Kidney glomerular epithelial cell (primary cell): ENCODE measurements around the gene MXD1.

Experiments
- DNase-seq: peaks from one replicate; lab custom pipeline; 2025; lab: John Stamatoyannopoulos, UW

MXD1 gene

DNA sequence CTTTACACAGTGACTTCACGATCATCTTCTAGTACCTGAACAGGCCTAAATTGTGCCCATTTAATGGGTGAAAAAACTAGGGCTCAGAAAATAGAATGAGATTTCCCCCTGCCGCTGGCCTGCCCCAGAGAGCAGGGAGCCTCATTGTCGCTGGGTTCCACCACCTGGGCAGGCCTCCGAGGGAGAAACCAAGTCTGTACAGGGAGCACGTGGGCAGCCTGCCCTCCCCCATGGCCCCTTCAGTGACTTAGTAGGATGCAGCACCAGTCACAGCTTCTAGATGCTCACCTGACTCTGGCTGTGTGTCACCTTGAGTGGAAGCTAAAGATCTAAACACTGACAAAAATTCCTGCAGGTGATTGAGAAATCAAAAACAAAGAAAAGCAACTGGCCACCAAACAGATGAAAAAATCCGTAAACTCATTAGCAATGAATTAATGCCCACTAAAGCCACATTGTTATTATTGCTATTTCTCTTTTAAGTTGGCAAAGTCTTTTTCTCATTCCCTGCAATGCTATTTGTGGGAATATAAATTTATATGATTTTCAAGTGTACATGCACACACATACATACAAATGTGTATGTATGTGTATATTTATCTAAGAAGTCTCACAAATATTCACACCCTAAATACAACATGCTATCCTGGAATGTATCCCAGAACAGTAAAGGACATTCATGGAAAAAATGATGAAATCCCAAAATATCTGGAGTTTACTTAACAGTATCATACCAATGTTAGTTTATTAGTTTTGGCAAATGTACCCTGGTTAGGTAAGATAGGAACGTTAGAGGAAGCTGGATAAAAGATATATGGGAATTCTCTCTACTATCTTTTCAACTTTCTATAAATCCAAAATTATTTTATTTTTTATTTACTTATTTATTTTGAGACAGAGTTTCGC lies 65.2 kb downstream of the MXD1 start:
- no peak for DNase-seq

DNA sequence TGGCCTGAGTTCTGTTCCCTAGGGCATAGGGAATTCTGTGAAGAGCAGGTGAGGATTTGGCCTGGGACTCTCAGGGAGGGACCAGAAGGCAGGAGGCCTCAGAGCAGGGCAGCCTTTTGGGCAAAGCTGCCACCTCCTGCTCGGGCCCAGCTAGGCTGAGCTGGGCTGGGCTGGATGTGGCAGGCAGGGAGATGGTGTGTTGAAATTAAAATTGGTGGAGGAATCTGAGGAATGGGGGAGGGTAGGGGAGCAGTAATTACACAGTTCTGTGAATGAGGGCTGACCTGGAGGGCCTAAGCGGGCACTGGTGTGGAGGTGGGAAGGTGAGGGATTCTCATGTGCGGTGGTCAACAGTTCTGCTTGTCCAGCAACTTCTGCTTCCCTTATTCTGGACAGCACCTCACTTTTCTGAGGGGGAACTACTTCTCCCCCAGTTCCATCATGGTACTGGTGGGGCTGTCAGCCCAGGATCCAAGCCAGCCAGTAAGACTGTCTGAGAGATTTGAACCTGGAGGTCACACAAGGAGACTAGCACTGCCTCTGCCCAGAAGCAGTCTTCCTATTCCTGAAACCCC lies 68.6 kb downstream of the MXD1 start:
- DNase-seq, result no peak

DNA sequence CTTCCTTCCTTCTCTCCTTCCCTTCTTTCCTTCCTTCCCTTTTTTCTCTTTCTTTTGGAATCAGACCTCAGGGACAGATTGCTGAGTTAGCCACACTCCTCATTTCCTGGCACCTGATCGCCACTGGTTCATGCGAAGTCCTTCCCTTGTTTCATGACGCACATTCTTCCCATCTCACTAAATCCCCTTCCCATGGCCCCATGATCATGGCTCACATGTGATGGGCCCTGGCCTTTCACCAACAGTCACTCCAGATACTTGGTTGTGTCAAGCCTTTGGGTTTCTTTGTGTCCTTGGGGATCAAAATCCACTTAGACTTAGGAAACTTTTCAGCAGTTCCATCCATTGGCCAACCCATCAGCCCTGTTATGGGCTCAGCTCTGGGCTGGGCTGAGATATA lies 70.3 kb downstream of the MXD1 start:
- no peak for DNase-seq

DNA sequence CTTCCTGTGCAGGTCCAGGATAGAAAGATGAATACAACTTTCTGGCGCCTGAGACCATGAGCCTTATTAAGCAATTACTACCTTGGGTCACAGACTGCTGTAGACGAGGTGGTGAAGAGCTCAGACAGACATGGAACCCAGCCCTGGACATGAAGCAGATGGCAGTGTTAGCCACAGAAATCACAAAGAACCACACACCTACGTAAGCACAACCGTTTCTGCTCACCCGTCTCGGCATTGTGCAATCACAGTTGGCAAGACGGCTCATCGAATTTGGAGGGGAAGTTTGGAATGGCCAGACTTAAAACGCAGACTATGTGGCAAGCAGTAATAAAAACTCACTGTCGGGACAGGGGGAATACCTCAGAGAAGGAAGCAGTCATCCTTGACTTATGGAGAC lies 70.8 kb downstream of the MXD1 start:
- DNase-seq, result no peak

DNA sequence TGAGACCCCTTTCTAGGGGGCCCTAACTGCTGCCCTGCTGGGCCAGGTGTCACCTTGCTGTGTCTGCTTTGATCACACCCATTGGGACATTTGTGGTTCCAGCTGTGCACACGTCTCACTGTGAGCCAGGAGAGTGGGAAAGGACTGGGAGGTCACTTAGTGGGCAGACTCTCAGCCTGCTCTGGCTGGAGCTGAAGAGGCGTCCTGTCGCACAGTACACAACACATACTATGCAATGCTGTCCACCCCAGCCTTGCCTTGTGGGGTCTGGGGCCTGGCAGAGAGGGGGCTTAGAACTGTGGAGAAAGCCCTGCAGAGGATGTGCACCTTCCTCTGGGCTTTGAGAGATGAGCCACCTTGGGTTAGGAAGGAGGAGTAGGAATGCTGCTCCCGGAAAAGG lies 71.8 kb downstream of the MXD1 start:
- no peak for DNase-seq

DNA sequence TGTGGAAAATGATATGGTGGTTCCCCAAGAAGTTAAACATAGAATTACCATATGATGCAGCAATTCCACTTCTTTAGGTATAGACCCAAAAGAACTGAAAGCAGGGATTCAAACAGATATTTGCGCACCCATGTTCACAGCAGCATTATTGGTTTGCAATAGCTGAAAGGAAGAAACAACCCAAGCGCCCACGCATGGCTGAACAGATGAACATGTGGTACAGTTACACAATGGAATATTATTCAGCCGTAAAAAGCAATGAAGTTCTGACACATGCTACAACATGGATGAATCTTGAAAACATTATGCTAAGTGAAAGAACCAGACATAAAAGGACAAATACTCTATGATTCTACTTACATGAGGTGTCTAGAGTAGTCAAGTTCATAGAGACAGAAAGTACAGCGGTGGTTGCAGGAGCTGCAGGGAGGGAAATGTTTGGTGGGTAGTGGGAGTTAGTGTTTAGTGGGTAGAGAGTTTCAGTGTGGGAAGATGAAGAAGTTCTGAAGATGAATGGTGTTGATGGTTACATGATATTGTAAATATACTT lies 73.3 kb downstream of the MXD1 start:
- DNase-seq, result no peak

DNA sequence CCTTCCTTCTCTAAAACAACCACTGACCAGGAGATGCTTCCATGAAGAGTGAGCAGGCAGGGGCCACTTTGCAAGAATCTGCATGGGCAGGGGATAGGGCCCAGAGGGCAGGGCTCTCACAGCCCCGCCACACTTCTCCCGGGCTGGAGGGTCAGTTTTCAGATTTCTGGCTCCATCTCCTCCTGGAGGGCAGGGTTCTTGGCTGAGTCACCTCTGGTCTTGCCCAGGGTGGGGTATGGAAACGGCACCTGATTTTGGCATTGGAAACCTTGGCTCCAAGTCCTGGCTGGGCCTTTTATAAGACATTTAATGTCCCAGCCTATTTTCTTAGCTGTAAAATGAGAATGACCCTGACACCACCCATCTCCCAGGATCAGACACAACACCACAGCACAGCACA lies 74.1 kb downstream of the MXD1 start:
- DNase-seq, result no peak

DNA sequence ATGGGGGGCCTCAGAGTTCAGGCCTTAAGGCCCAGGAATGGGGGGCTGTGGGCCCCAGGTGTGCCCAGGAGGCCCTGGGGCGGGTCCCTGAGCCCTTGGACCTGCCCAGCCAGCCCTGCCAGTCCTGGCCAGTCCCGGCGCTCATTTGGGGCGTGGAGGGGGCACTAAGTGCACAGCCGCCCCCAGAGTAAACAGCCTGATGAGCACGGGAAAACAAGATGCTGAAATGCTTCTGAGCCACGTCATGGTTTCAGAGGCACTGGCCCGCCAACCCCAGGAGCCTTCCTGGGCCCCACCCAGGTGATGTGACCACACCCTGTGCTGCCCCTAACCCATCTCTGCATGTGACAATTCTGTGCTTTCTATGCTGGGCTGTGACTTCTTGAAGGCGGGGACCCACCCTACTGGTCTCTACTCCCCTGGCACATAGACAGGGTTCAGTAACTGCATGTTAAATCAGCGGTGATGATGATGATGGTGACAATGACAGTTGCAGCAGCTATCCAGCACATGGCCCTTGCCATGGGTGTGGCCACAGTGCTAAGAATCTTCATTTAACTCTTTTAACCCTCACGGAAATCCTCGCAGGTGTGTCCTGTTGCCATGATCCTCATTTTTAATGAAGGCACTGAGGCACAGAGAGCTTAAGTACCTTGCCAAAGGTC lies 74.7 kb downstream of the MXD1 start:
- no peak for DNase-seq
